Psoas muscle (tissue), 8 donors: ENCODE results near the gene TBCD. TPM values are rescaled to one million over a fixed set of nuclear protein-coding genes. Genes with fewer than 3 reads are reported as not detected.

Experiments
- ATAC-seq, 4 donors: fragments of 200-7000 bp; cut with Tn5 transposase; one replicate each; pipeline ENCODE4 v1.9.1; 2020; ENCODE audit warnings: moderate library complexity in 3 of 4, mild to moderate bottlenecking in 2 of 4
- DNase-seq, 2 donors: peaks; one replicate each; pipeline ENCODE4 v3.0.0-alpha.2; 2020
- H3K27ac ChIP-seq: fragments of 200-600 bp; one replicate; pipeline ENCODE4 v1.8.0; 2022
- H3K27me3 ChIP-seq, 3 donors: fragments of 200-600 bp in 1 of 3; one replicate each; pipeline versions ENCODE4 v1.6.1 to v1.8.0; 2013 to 2022; ENCODE audit warnings: low read length in 2 of 3, mild to moderate bottlenecking in 2 of 3, moderate library complexity in 1 of 3; ENCODE audit not compliant: insufficient read depth in 3 of 3
- H3K36me3 ChIP-seq, 2 donors: fragments of 200-600 bp in 1 of 2; one replicate each; pipeline versions ENCODE4 v1.6.1 to v1.8.0; 2013 to 2022; ENCODE audit warnings: low read depth in 1 of 2, mild to moderate bottlenecking in 1 of 2, moderate library complexity in 1 of 2; ENCODE audit not compliant: insufficient read depth in 1 of 2
- H3K4me1 ChIP-seq: fragments of 200-600 bp; one replicate; pipeline ENCODE4 v1.8.0; 2022
- H3K4me3 ChIP-seq: fragments of 200-600 bp; one replicate; pipeline ENCODE4 v1.8.0; 2022; ENCODE audit warnings: mild to moderate bottlenecking
- H3K9me3 ChIP-seq: fragments of 200-600 bp; one replicate; pipeline ENCODE4 v1.8.0; 2022
- WGBS, 3 donors: extraction: QIAGEN DNeasy Blood & Tissue Kit; methylation state at CpG; one replicate each; pipeline versions ENCODE4 v1.1.6 to v1.1.7; 2013; 5-methylcytosine and 5-hydroxymethylcytosine counted together
- intact Hi-C, 2 donors: fragments of 100-400 bp; cut with DNase I; formaldehyde crosslinking; loops; one replicate each; pipeline versions ENCODE4 v1.11.0 to v1.14.2; 2022
- polyA plus RNA-seq, 3 donors: library from polyadenylated mRNA; stranded (reverse); fragments of 200-250 nt; gene quantifications; one replicate each; pipeline ENCODE4 v1.2.3, GENCODE V29; 2013
- total RNA-seq, 4 donors: library from RNA; stranded (reverse); fragmentation: NEBNext Ultra II Directional in 2 of 4; extraction: Animal tissue kit (Norgen Biotek cat#: 25700) in 2 of 4; gene quantifications; one replicate each; pipeline versions ENCODE4 v1.2.1 to v1.2.4, GENCODE V29; 2021 to 2023
- TF ChIP-seq, protein P1 (sequence below): fragments of 200-600 bp; IDR thresholded peaks from one replicate; pipeline ENCODE4 v1.8.0; 2022; ENCODE audit warnings: antibody characterized with exemption
- donor health status: healthy with polysubstance abuse.
- donor health status: DM: no; HTN: no; CAD: no; lungs with moderate emphysema.
- donor health status: Bipolar disorder and iron deficiency.
- donor health status: healthy.
- donor health status: DM: yes; HTN: yes; CAD: no.
- donor health status: DM: no; HTN: no; CAD: no.
- donor health status: DM: no; HTN: no; CAD: no.
- donor health status: DM: yes; HTN: yes; CAD: no.

Gene TBCD
- total and polyA plus RNA-seq, 7 donors = 28.2 to 65.0 (median 36.5) TPM

DNA sequence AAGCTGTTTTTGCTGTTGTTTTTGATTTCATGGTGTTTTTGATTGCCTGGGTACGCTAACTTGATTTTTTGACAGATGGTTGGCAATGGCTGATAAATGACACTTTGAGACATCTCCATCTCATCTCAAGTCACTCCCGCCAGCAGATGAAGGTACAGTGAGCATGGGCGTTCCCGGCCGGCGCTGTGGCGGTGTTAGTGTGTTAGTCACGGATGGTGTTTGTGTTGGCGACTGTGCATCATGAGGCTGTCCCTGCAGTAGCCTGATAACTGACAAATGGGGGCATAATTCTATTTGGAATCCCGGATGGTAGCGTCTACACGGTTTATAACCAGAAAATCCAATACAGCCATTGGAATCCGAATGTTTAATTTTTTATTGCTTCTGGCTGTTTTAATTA lies 169.6 kb downstream of the TBCD start:
- TF ChIP-seq, protein P1, sequence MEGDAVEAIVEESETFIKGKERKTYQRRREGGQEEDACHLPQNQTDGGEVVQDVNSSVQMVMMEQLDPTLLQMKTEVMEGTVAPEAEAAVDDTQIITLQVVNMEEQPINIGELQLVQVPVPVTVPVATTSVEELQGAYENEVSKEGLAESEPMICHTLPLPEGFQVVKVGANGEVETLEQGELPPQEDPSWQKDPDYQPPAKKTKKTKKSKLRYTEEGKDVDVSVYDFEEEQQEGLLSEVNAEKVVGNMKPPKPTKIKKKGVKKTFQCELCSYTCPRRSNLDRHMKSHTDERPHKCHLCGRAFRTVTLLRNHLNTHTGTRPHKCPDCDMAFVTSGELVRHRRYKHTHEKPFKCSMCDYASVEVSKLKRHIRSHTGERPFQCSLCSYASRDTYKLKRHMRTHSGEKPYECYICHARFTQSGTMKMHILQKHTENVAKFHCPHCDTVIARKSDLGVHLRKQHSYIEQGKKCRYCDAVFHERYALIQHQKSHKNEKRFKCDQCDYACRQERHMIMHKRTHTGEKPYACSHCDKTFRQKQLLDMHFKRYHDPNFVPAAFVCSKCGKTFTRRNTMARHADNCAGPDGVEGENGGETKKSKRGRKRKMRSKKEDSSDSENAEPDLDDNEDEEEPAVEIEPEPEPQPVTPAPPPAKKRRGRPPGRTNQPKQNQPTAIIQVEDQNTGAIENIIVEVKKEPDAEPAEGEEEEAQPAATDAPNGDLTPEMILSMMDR = no peak
- peak in 1 of 2 donors; percentile 28 for DNase-seq
- WGBS, 3 donors = 85 to 90% (median 89%) methylated on average over 13 of the region's 13 CpGs

DNA sequence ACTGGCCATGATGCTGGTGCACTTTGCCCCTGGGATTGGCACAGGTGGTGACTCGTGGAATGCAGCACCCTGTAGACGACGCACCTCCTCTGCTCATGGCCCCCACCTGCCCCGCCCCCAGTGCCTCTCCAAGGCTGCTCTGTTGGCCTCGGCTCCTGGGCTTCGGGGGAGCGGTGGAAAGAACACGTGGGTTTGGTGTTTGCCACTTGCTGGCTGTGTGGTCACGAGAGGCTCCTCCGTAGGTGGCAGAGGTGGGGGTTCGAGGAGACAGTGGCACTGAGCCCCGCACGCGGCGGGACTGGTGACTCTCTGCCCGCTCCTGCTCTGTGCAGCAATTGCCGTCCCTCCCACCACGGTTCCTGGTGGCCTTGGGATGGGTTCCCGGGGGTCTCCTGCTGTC lies 170.8 kb downstream of the TBCD start:
- H3K27me3 ChIP-seq = no peaks in the 10 kb centered on the region
- H3K9me3 ChIP-seq = no peaks in the 10 kb centered on the region
- WGBS, 3 donors = 91 to 95% (median 94%) methylated on average over 19 of the region's 19 CpGs
- intact Hi-C loops = loop anchor here in 1 of 2 donors (10.0 kb wide), 1 partner anchor 258 kb away; no protein-coding TSS in a partner anchor
- no peak for ATAC-seq
- H3K4me3 ChIP-seq = no peak overlapping the region
- no peaks in the 10 kb centered on the region for H3K4me1 ChIP-seq
- peaks cover 0 to 56% of the 10 kb centered on the region in 2 donors for H3K36me3 ChIP-seq
- peak; percentile 9 to 49 for DNase-seq
- TF ChIP-seq, protein P1 = no peak
- H3K27ac ChIP-seq = no peak overlapping the region

More for the DNA sequence above, 169.6 kb downstream of the TBCD start:
- Histone ChIP-seq H3K4me3 (no peak overlapping the region), H3K36me3 (peaks cover 0 to 44% of the 10 kb centered on the region in 2 donors), H3K27me3 (no peaks in the 10 kb centered on the region), H3K27ac (no peak overlapping the region), H3K9me3 (no peaks in the 10 kb centered on the region), H3K4me1 (no peaks in the 10 kb centered on the region)
- intact Hi-C loops = loop anchor here in 1 of 2 donors (10.0 kb wide), 1 partner anchor 257 kb away; no protein-coding TSS in a partner anchor
- no peak for ATAC-seq

DNA sequence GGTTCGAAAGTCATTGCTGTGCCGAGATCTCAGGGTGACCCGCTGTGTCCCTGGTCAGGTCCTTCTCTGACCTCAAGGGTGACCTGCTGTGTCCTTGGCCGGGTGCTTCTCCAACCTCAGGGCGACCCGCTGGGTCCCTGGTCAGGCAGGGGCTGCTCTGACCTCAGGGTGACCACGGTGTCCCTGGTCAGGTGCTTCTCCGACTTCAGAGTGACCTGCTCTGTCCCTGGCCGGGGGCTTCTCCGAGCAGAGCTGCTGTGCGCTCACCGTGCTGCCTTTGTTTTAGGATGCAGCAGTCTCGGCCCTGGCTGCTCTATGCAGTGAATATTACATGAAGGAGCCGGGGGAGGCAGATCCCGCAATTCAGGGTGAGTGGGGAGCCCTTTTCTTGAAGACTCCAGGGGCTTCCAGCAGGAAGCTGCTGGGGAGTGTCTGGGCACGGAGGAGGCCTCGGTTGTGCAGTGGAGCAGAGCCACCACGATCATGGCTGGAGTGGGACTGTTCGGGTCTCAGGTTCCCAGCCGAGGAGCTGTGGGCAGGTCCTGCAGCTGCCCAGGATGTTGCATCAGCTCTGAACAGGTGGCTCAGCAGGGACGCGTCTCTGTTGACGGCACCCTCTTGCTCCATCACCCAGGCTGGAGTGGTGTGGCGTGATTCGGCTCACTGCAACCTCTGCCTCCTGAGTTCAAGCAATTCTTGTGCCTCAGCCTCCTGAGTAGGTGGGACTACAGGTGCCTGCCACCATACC lies 171.7 kb downstream of the TBCD start:
- Histone ChIP-seq H3K9me3 (no peaks in the 10 kb centered on the region), H3K4me3 (no peak overlapping the region), H3K4me1 (no peaks in the 10 kb centered on the region), H3K27me3 (no peaks in the 10 kb centered on the region), H3K27ac (no peak overlapping the region), H3K36me3 (peaks cover 0 to 65% of the 10 kb centered on the region in 2 donors)
- 83 to 90% (median 87%) methylated on average over 25 of the region's 25 CpGs for WGBS, 3 donors
- DNase-seq (peak; percentile 30 to 42), ATAC-seq (peak; percentile 55 to 87 (median 76))
- intact Hi-C loops = loop anchor here in 1 of 2 donors (10.0 kb wide), 1 partner anchor 259 kb away; no protein-coding TSS in a partner anchor
- TF ChIP-seq, protein P1 = no peak

DNA sequence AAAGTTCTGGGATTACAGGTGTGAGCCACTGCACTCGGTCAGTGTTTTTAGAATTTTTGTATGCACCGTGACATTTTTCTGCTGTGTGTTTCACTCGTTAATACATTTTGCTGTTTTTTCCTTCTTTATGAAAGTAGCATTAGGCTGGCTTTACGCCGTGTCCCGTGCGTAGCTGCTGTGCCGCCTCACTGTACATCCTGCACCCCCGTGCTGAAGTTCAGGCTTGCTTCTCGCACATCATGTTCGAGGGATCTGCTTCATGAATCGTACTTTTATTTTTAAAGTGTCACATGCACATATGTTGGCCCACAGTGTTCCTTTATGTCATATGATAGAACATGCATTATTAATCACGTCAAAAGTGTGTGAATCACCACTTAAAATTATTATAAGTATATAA lies 172.3 kb downstream of the TBCD start:
- intact Hi-C loops = loop anchor here in 1 of 2 donors (10.0 kb wide), 1 partner anchor 259 kb away; no protein-coding TSS in a partner anchor
- Histone ChIP-seq H3K27me3 (no peaks in the 10 kb centered on the region), H3K9me3 (no peaks in the 10 kb centered on the region), H3K36me3 (peaks cover 0 to 72% of the 10 kb centered on the region in 2 donors), H3K4me1 (no peaks in the 10 kb centered on the region), H3K4me3 (no peak overlapping the region), H3K27ac (no peak overlapping the region)
- TF ChIP-seq, protein P1 = no peak
- ATAC-seq (no peak), DNase-seq (peak; percentile 1 to 15)
- 94 to 95% (median 94%) methylated on average over 13 of the region's 13 CpGs for WGBS, 3 donors
